Endothelial cell of umbilical vein (primary cell): ENCODE data around the gene CPLX1. TPM values are rescaled to one million over a fixed set of nuclear protein-coding genes. Genes with fewer than 3 reads are reported as not detected.

Source experiments
- BruUV-seq: library from RNA; stranded (reverse); fragments of 400-500 nt; replicated peaks from 2 replicates; lab custom pipeline; 2021; lab: Mats Ljungman, UMichigan
- CTCF ChIA-PET: fragments of 300-600, 350-600 bp; sonication (Branson Sonifier 250); formaldehyde crosslinking; loops from one replicate; lab custom pipeline; 2021; ENCODE audit warnings: antibody characterized with exemption, inconsistent platforms; lab: Charles Lee
- POLR2A ChIA-PET: fragments of 300-600, 350-600 bp; sonication (Branson Sonifier 250); formaldehyde crosslinking; loops from one replicate; lab custom pipeline; 2021; ENCODE audit warnings: antibody characterized with exemption, inconsistent platforms; lab: Charles Lee
- DNase-seq: peaks from one replicate; pipeline ENCODE4 v3.0.0-alpha.2; 2011; ENCODE audit warnings: low read depth, low spot score
- FAIRE-seq: peaks from 2 replicates; lab custom pipeline; 2011; peaks lifted over from hg19 to GRCh38; lab: Jason Lieb, UNC
- H2AFZ ChIP-seq: 2 replicates; pipeline ENCODE4 v1.6.0; 2012; ENCODE audit warnings: low read depth, low read length, control low read depth, inconsistent platforms
- H3K27ac ChIP-seq: 2 replicates; pipeline ENCODE4 v1.5.1; 2011; ENCODE audit warnings: low read depth, mild to moderate bottlenecking, control low read depth, low read length, moderate library complexity; ENCODE audit not compliant: insufficient read depth
- H3K27me3 ChIP-seq, 2 experiments: 2 replicates each; pipeline versions ENCODE4 v1.6.0 to v1.6.1; 2011; ENCODE audit warnings: low read length in 2 of 2, mixed read lengths in 1 of 2; ENCODE audit not compliant: control insufficient read depth in 2 of 2, insufficient read depth in 2 of 2
- H3K36me3 ChIP-seq, 2 experiments: 2 replicates in 1 of 2; 3 replicates in 1 of 2; pipeline ENCODE4 v1.5.1; 2011; ENCODE audit warnings: low read length in 2 of 2, mild to moderate bottlenecking in 1 of 2, moderate library complexity in 1 of 2; ENCODE audit not compliant: control insufficient read depth in 2 of 2, insufficient read depth in 2 of 2; ENCODE audit errors: extremely low read depth in 1 of 2
- H3K4me1 ChIP-seq: 3 replicates; pipeline ENCODE4 v1.5.1; 2011; ENCODE audit warnings: mild to moderate bottlenecking, low read length; ENCODE audit not compliant: control insufficient read depth, insufficient read depth; ENCODE audit errors: extremely low read depth
- H3K4me2 ChIP-seq: 2 replicates; pipeline ENCODE4 v1.6.1; 2011; ENCODE audit warnings: low read length, control low read depth, mixed read lengths; ENCODE audit not compliant: insufficient read depth
- H3K4me3 ChIP-seq, 3 experiments: fragments of 200-600 bp in 1 of 3; sonication (generic), shearing (Covaris generic) in 1 of 3; replicated peaks in 1 of 3; 2 replicates each; pipeline ENCODE4 v1.5.1; 2011 to 2016; ENCODE audit warnings: control low read depth in 3 of 3, low read length in 3 of 3, mild to moderate bottlenecking in 2 of 3, inconsistent platforms in 1 of 3, low read depth in 1 of 3, moderate library complexity in 1 of 3; ENCODE audit not compliant: insufficient read depth in 1 of 3
- H3K79me2 ChIP-seq: 2 replicates; pipeline ENCODE4 v1.6.0; 2012; ENCODE audit warnings: low read length, inconsistent platforms; ENCODE audit not compliant: control insufficient read depth, insufficient read depth
- H3K9ac ChIP-seq: replicated peaks from 2 replicates; pipeline ENCODE3; 2011; ENCODE audit warnings: low read length, control low read depth; ENCODE audit not compliant: insufficient read depth; ENCODE audit errors: extremely low read depth
- H3K9me1 ChIP-seq: replicated peaks from 3 replicates; pipeline ENCODE4 v1.6.0; 2011; ENCODE audit warnings: mild to moderate bottlenecking, low read length; ENCODE audit not compliant: control insufficient read depth, insufficient read depth; ENCODE audit errors: extremely low read depth
- H3K9me3 ChIP-seq: replicated peaks from 2 replicates; pipeline ENCODE4 v1.5.1; 2012; ENCODE audit warnings: low read length, inconsistent platforms; ENCODE audit not compliant: control insufficient read depth, insufficient read depth
- H4K20me1 ChIP-seq: replicated peaks from 2 replicates; pipeline ENCODE3; 2011; ENCODE audit warnings: mild to moderate bottlenecking, low read length; ENCODE audit not compliant: control insufficient read depth, insufficient read depth; ENCODE audit errors: extremely low read depth
- CTCF ChIP-seq, 2 donors: IDR thresholded peaks; 1 replicate in 1 of 2; 2 replicates in 1 of 2; pipeline ENCODE4 v1.5.1; 2011; ENCODE audit warnings: low read length in 2 of 2, mild to moderate bottlenecking in 2 of 2, moderate library complexity in 2 of 2, control low read depth in 1 of 2, inconsistent platforms in 1 of 2, low read depth in 1 of 2; ENCODE audit not compliant: insufficient read depth in 1 of 2; ENCODE audit errors: extremely low read depth in 1 of 2
- EZH2 ChIP-seq: IDR thresholded peaks from 2 replicates; pipeline ENCODE4 v1.6.1; 2012; ENCODE audit warnings: borderline replicate concordance, low read depth, mild to moderate bottlenecking, moderate library complexity, low read length, inconsistent platforms; ENCODE audit not compliant: severe bottlenecking
- FOS ChIP-seq: IDR thresholded peaks from 2 replicates; pipeline ENCODE4 v1.6.1; 2011; ENCODE audit warnings: mild to moderate bottlenecking, low read length, moderate library complexity, borderline replicate concordance; ENCODE audit not compliant: insufficient read depth
- GATA2 ChIP-seq: IDR thresholded peaks from 2 replicates; pipeline ENCODE4 v1.7.0; 2011; ENCODE audit warnings: low read depth, mild to moderate bottlenecking, moderate library complexity, mixed read lengths, low read length; ENCODE audit not compliant: insufficient read length, insufficient read depth
- JUN ChIP-seq: IDR thresholded peaks from 2 replicates; pipeline ENCODE4 v1.6.1; 2011; ENCODE audit warnings: borderline replicate concordance, low read depth; ENCODE audit not compliant: insufficient read length, insufficient read depth
- MAX ChIP-seq: IDR thresholded peaks from 2 replicates; pipeline ENCODE4 v1.6.1; 2011; ENCODE audit not compliant: insufficient read depth, insufficient read length
- MYC ChIP-seq: IDR thresholded peaks from one replicate; pipeline ENCODE4 v1.6.1; 2011; ENCODE audit warnings: mild to moderate bottlenecking, low read depth, low read length
- POLR2A ChIP-seq: IDR thresholded peaks from 2 replicates; pipeline ENCODE4 v1.6.1; 2012; ENCODE audit warnings: low read depth, mild to moderate bottlenecking, control low read depth, low read length
- POLR2AphosphoS5 ChIP-seq: IDR thresholded peaks from 2 replicates; pipeline ENCODE4 v1.6.1; 2012; ENCODE audit warnings: low read depth, mild to moderate bottlenecking, control low read depth, low read length, moderate library complexity; ENCODE audit not compliant: insufficient read depth
- dilution Hi-C: fragments of 300-500 bp; cut with MboI; formaldehyde crosslinking; loops from one replicate; pipeline ENCODE4 v1.15.0; 2019; ENCODE audit warnings: low sequenced_read_pairs; ENCODE audit not compliant: extremely low pct_ligation_motif_present
- intact Hi-C: fragments of 100-400 bp; cut with micrococcal nuclease; formaldehyde crosslinking; loops from one replicate; pipeline ENCODE4 v1.10.0; 2022
- polyA plus RNA-seq, 4 experiments: library from polyadenylated mRNA; depleted of rRNA in 3 of 4; stranded (reverse) in 3 of 4; unstranded in 1 of 4; fragments of >200 nt; gene quantifications; 2 replicates each; pipeline versions ENCODE4 v1.2.1 to v1.2.3, GENCODE V29; 2011 to 2012; ENCODE audit warnings: missing spikeins in 1 of 4
- total RNA-seq: library from RNA; stranded (reverse); gene quantifications from 2 replicates; pipeline ENCODE4 v1.2.3, GENCODE V29; 2021

CPLX1 gene
- total and polyA plus RNA-seq, 2 donors (not counting 3 experiments of a cell fraction or from before 2014, with no cell fraction given) = 1.0 to 1.8 TPM

GRCh38 chr4:747546-748170 lies 78.3 kb downstream of the CPLX1 start:
- ChIA-PET CTCF (no interaction called here), POLR2A (no interaction called here)
- Histone ChIP-seq H3K4me3 (no peak overlapping the region), H3K9me3 (no peaks in the 10 kb centered on the region), H3K79me2 (peaks cover 13% of the 10 kb centered on the region), H3K36me3 (peaks cover 4 to 23% of the 10 kb centered on the region in 2 experiments), H3K9ac (no peak overlapping the region), H3K4me2 (no peak overlapping the region), H3K4me1 (peaks cover 11% of the 10 kb centered on the region), H3K27ac (no peak overlapping the region), H3K27me3 (no peaks in the 10 kb centered on the region), H2AFZ (no peak overlapping the region), H4K20me1 (peaks cover 3% of the 10 kb centered on the region), H3K9me1 (no peaks in the 10 kb centered on the region)
- intact Hi-C loops = no loop called here
- dilution Hi-C loops = no loop called here
- no TSS peak for BruUV-seq
- DNase-seq = no peak
- TF ChIP-seq POLR2AphosphoS5 (no peak), EZH2 (no peak), MYC (no peak), POLR2A (no peak), JUN (no peak)
- no peak for FAIRE-seq

- Histone ChIP-seq H3K27me3 (no peaks in the 10 kb centered on the region), H3K4me1 (no peaks in the 10 kb centered on the region), H3K9me3 (no peaks in the 10 kb centered on the region), H4K20me1 (peaks cover 3% of the 10 kb centered on the region), H3K9me1 (no peaks in the 10 kb centered on the region), H3K4me2 (no peak overlapping the region), H3K9ac (no peak overlapping the region), H2AFZ (no peak overlapping the region), H3K27ac (no peak overlapping the region), H3K4me3 (no peak overlapping the region), H3K79me2 (no peaks in the 10 kb centered on the region), H3K36me3 (peaks cover 9 to 25% of the 10 kb centered on the region in 2 experiments)
- FAIRE-seq (no peak), DNase-seq (no peak)
- TF ChIP-seq POLR2AphosphoS5 = no peak
- TF ChIP-seq JUN = no peak
- TF ChIP-seq EZH2 = no peak
- TF ChIP-seq GATA2 = no peak
- no peak for TF ChIP-seq FOS
- no peak for TF ChIP-seq MAX
- no peak for TF ChIP-seq POLR2A
- TF ChIP-seq CTCF (IDR thresholded peaks at IDR 0.05; ENCODE audit: extremely low read depth in 1 of 2, insufficient read depth in 1 of 2, low read depth in 1 of 2, low read length in 2 of 2) = no peak
- no peak for TF ChIP-seq MYC
- CTCF ChIA-PET = no interaction called here
- no TSS peak for BruUV-seq
- POLR2A ChIA-PET = no interaction called here
- intact Hi-C loops (loop anchor here (5.0 kb wide), 1 partner anchor 243 kb away; the partner anchor contains the start of gene IDUA), dilution Hi-C loops (no loop called here)
Measured at GRCh38 chr4:744212-744841, 81.6 kb downstream of the CPLX1 start.
